ENCODE data around the gene TRPM3.

GRCh38 chr9:71094708-71095251, 26.6 kb downstream of the TRPM3 start:
- TF ChIP-seq CTCF (IDR thresholded peaks at IDR 0.05 in 4 of 5, conservative IDR thresholded peaks at IDR 0.05 in 1 of 5): no peak
- no peak for TF ChIP-seq POLR2A (IDR thresholded peaks at IDR 0.05)

Measured in gastrocnemius medialis (tissue), 4 donors.